H1 (cell line): ENCODE measurements around the gene CDYL. TPM values are rescaled to one million over a fixed set of nuclear protein-coding genes. Genes with fewer than 3 reads are reported as not detected.

Experiments used
- CBX5 ChIP-seq: fragments of 300-800, 300-1000 bp; sonication (generic); IDR thresholded peaks from 2 replicates; pipeline ENCODE4 v1.7.1; 2016; ENCODE audit warnings: antibody characterized with exemption, low read length, low read depth
- CEBPB ChIP-seq: IDR thresholded peaks from 2 replicates; pipeline ENCODE4 v1.6.1; 2012; ENCODE audit warnings: low read depth, low read length
- CHD7 ChIP-seq: fragments of 300-600 bp; sonication (generic); IDR thresholded peaks from 2 replicates; pipeline ENCODE4 v1.7.1; 2012; ENCODE audit warnings: low read length, moderate library complexity, mild to moderate bottlenecking, inconsistent platforms; ENCODE audit not compliant: insufficient replicate concordance
- CREB1 ChIP-seq: IDR thresholded peaks from 2 replicates; pipeline ENCODE4 v1.6.1; 2012; ENCODE audit warnings: inconsistent platforms
- JUND ChIP-seq: IDR thresholded peaks from 2 replicates; pipeline ENCODE4 v1.6.1; 2011; ENCODE audit warnings: mild to moderate bottlenecking, improper control_type of control experiment, low read length
- RBBP5 ChIP-seq: IDR thresholded peaks from 2 replicates; pipeline ENCODE4 v1.7.1; 2012; ENCODE audit warnings: low read depth, mild to moderate bottlenecking, inconsistent platforms, low read length, moderate library complexity, borderline replicate concordance
- SIN3A ChIP-seq, 2 experiments: IDR thresholded peaks in 1 of 2; conservative IDR thresholded peaks in 1 of 2; 2 replicates each; pipeline ENCODE4 v1.6.1; 2011 to 2012; ENCODE audit warnings: low read length in 2 of 2, improper control_type of control experiment in 1 of 2, low read depth in 1 of 2, mild to moderate bottlenecking in 1 of 2
- SP2 ChIP-seq: IDR thresholded peaks from 2 replicates; pipeline ENCODE4 v1.6.1; 2012; ENCODE audit warnings: mild to moderate bottlenecking, low read length, inconsistent platforms
- SP4 ChIP-seq: IDR thresholded peaks from 2 replicates; pipeline ENCODE4 v1.6.1; 2012; ENCODE audit warnings: low read length, inconsistent platforms
- SUZ12 ChIP-seq: fragments of 200-600 bp; sonication (generic); IDR thresholded peaks from 2 replicates; pipeline ENCODE4 v1.6.1; 2012; ENCODE audit warnings: mild to moderate bottlenecking, inconsistent platforms, low read length, moderate library complexity, mixed read lengths
- YY1 ChIP-seq: IDR thresholded peaks from 2 replicates; pipeline ENCODE4 v1.6.1; 2011; ENCODE audit warnings: low read depth, mild to moderate bottlenecking, low read length
- polyA plus RNA-seq, 7 experiments: library from polyadenylated mRNA; depleted of rRNA in 3 of 7; stranded (reverse) in 5 of 7; unstranded in 2 of 7; fragments of >200 nt in 5 of 7; fragments of 200-250 nt in 2 of 7; gene quantifications; 1 replicate in 5 of 7; 2 replicates in 1 of 7; 4 replicates in 1 of 7; pipeline versions ENCODE4 v1.2.1 to v1.2.3, GENCODE V29; 2011 to 2013; ENCODE audit warnings: missing spikeins in 2 of 7, mixed read lengths in 2 of 7
- total RNA-seq: library from RNA; stranded (reverse); fragmentation: NEBNext Ultra II Directional; extraction: Animal tissue kit (Norgen Biotek cat#: 25700); gene quantifications from 2 replicates; pipeline ENCODE4 v1.2.1, GENCODE V29; 2021

Gene CDYL
- total and polyA plus RNA-seq, 2 of the 8 experiments (the other 6 are each of a cell fraction or from before 2014, with no cell fraction given), result 56.4 to 119 TPM

- TF ChIP-seq CHD7 (no peak), SP4 (no peak), SIN3A (conservative IDR thresholded peaks at IDR 0.05 in 1 of 2, IDR thresholded peaks at IDR 0.05 in 1 of 2; ENCODE audit: low read depth in 1 of 2, low read length in 2 of 2) (no peak), CBX5 (no peak), YY1 (no peak), CEBPB (no peak), SP2 (no peak), RBBP5 (no peak), CREB1 (no peak), SUZ12 (no peak), JUND (no peak)
These were observed 82.2 kb downstream of the CDYL start (continued) for GRCh38 chr6:4858194-4859015.
